Adrenal gland (tissue), 5 donors: ENCODE data around the gene AP1M1.

ENCODE experiments used
- CTCF ChIP-seq, 6 experiments: fragments of 450-650 bp in 4 of 6; fragments of 200-600 bp in 2 of 6; sonication (generic) in 1 of 6; IDR thresholded peaks; 1 replicate in 5 of 6; 2 replicates in 1 of 6; pipeline versions ENCODE4 v1.5.1 to v1.8.0; 2016 to 2021; ENCODE audit warnings: antibody characterized with exemption in 6 of 6, mild to moderate bottlenecking in 2 of 6, moderate library complexity in 1 of 6
- POLR2A ChIP-seq, 2 donors: fragments of 450-650 bp; IDR thresholded peaks; one replicate each; pipeline ENCODE4 v1.6.1; 2017; ENCODE audit warnings: antibody characterized with exemption in 2 of 2, mild to moderate bottlenecking in 2 of 2, moderate library complexity in 1 of 2
- donor health status: DM: no; HTN: no; CAD: no.

- TF ChIP-seq CTCF (IDR thresholded peaks at IDR 0.05) = no peak
- no peak for TF ChIP-seq POLR2A (IDR thresholded peaks at IDR 0.05)
Measured at GRCh38 chr19:16170134-16170533, 27.6 kb upstream of the AP1M1 start.
